IMR-90 (cell line): ENCODE results near the gene ZNF445. TPM values are rescaled to one million over a fixed set of nuclear protein-coding genes. Genes with fewer than 3 reads are reported as not detected.

Experiments
- ATAC-seq: fragments of 200-7000 bp; cut with Tn5 transposase; 2 replicates; pipeline ENCODE4 v1.9.1; 2020; ENCODE audit warnings: low read depth, mild to moderate bottlenecking, moderate library complexity
- BruUV-seq: library from RNA; stranded (reverse); fragments of 400-500 nt; replicated peaks from 2 replicates; lab custom pipeline; 2021; lab: Mats Ljungman, UMichigan
- CTCF ChIA-PET: fragments of 300-600 bp; formaldehyde crosslinking; extraction: SDS; loops from one replicate; lab custom pipeline; 2021; ENCODE audit warnings: antibody characterized with exemption; lab: Yijun Ruan, JAX
- POLR2A ChIA-PET: fragments of 300-600 bp; sonication (Branson Sonifier 250); formaldehyde crosslinking; loops from one replicate; lab custom pipeline; 2022; ENCODE audit warnings: antibody characterized with exemption; ENCODE audit not compliant: unreplicated experiment; lab: Charles Lee
- DNase-seq: peaks from one replicate; pipeline ENCODE4 v3.0.0; 2013
- H2AFZ ChIP-seq: replicated peaks from 2 replicates; pipeline ENCODE3; 2013; ENCODE audit warnings: low read length, mild to moderate bottlenecking; ENCODE audit not compliant: poor library complexity
- H2AK5ac ChIP-seq: 2 replicates; pipeline ENCODE4 v1.6.1; 2013; ENCODE audit warnings: low read depth, low read length, inconsistent platforms
- H2AK9ac ChIP-seq: replicated peaks from 2 replicates; pipeline ENCODE3; 2013; ENCODE audit warnings: mild to moderate bottlenecking, low read depth, low read length, moderate library complexity; ENCODE audit not compliant: poor library complexity
- H2BK120ac ChIP-seq: 2 replicates; pipeline ENCODE4 v1.6.1; 2013; ENCODE audit warnings: low read depth, low read length, inconsistent platforms
- H2BK15ac ChIP-seq: 3 replicates; pipeline ENCODE4 v1.6.1; 2013; ENCODE audit warnings: low read depth, low read length, inconsistent platforms
- H2BK20ac ChIP-seq: 2 replicates; pipeline ENCODE4 v1.6.1; 2013; ENCODE audit warnings: low read depth, mild to moderate bottlenecking, inconsistent platforms, low read length, moderate library complexity
- H2BK5ac ChIP-seq: 2 replicates; pipeline ENCODE4 v1.6.1; 2013; ENCODE audit warnings: mild to moderate bottlenecking, low read depth, low read length, inconsistent platforms; ENCODE audit not compliant: poor library complexity, severe bottlenecking
- H3K14ac ChIP-seq: replicated peaks from 2 replicates; pipeline ENCODE4 v1.6.1; 2013; ENCODE audit warnings: low read depth, low read length, inconsistent platforms
- H3K18ac ChIP-seq: 2 replicates; pipeline ENCODE4 v1.6.1; 2013; ENCODE audit warnings: low read depth, low read length, control low read depth
- H3K23ac ChIP-seq: 2 replicates; pipeline ENCODE4 v1.6.1; 2013; ENCODE audit warnings: low read depth, low read length, inconsistent platforms
- H3K27ac ChIP-seq: 2 replicates; pipeline ENCODE4 v1.5.1; 2013; ENCODE audit warnings: mild to moderate bottlenecking, control low read depth, low read length; ENCODE audit not compliant: insufficient read depth
- H3K27me3 ChIP-seq: 2 replicates; pipeline ENCODE4 v1.6.1; 2013; ENCODE audit warnings: low read length; ENCODE audit not compliant: control insufficient read depth, insufficient read depth
- H3K36me3 ChIP-seq: 2 replicates; pipeline ENCODE4 v1.6.1; 2013; ENCODE audit warnings: low read length, mixed read lengths; ENCODE audit not compliant: control insufficient read depth, insufficient read depth
- H3K4ac ChIP-seq: 2 replicates; pipeline ENCODE4 v1.6.1; 2013; ENCODE audit warnings: low read depth, low read length, inconsistent platforms
- H3K4me1 ChIP-seq: 2 replicates; pipeline ENCODE4 v1.6.1; 2013; ENCODE audit warnings: low read length, mixed read lengths; ENCODE audit not compliant: control insufficient read depth, insufficient read depth
- H3K4me2 ChIP-seq: 2 replicates; pipeline ENCODE4 v1.6.1; 2013; ENCODE audit warnings: low read depth, mild to moderate bottlenecking, control low read depth, low read length, moderate library complexity
- H3K4me3 ChIP-seq: 2 replicates; pipeline ENCODE4 v1.5.1; 2013; ENCODE audit warnings: low read depth, mild to moderate bottlenecking, control low read depth, low read length, moderate library complexity; ENCODE audit not compliant: insufficient read depth
- H3K56ac ChIP-seq: 2 replicates; pipeline ENCODE4 v1.6.1; 2013; ENCODE audit warnings: low read length, inconsistent platforms; ENCODE audit not compliant: insufficient read depth; ENCODE audit errors: extremely low read depth
- H3K79me1 ChIP-seq, 2 experiments: 2 replicates each; pipeline ENCODE4 v1.6.1; 2013; ENCODE audit warnings: low read length in 2 of 2, inconsistent platforms in 1 of 2, low read depth in 1 of 2
- H3K9ac ChIP-seq: 2 replicates; pipeline ENCODE4 v1.6.1; 2013; ENCODE audit warnings: low read depth, low read length, control low read depth
- H3K9me1 ChIP-seq: 2 replicates; pipeline ENCODE4 v1.6.1; 2013; ENCODE audit warnings: low read length, inconsistent platforms; ENCODE audit not compliant: insufficient read depth
- H3K9me3 ChIP-seq: 2 replicates; pipeline ENCODE4 v1.6.1; 2013; ENCODE audit warnings: low read length; ENCODE audit not compliant: control insufficient read depth, insufficient read depth
- H4K20me1 ChIP-seq: 2 replicates; pipeline ENCODE4 v1.6.1; 2013; ENCODE audit warnings: low read length, inconsistent platforms; ENCODE audit not compliant: insufficient read depth
- H4K5ac ChIP-seq: 2 replicates; pipeline ENCODE4 v1.6.1; 2013; ENCODE audit warnings: mild to moderate bottlenecking, low read depth, low read length, control low read depth
- H4K8ac ChIP-seq, 2 experiments: 2 replicates each; pipeline ENCODE4 v1.6.1; 2013; ENCODE audit warnings: low read depth in 2 of 2, low read length in 2 of 2, control low read depth in 1 of 2, inconsistent platforms in 1 of 2
- H4K91ac ChIP-seq: 2 replicates; pipeline ENCODE4 v1.6.1; 2013; ENCODE audit warnings: low read depth, low read length, inconsistent platforms; ENCODE audit not compliant: insufficient read depth
- BHLHE40 ChIP-seq: fragments of 150-350 bp; IDR thresholded peaks from 2 replicates; pipeline ENCODE4 v1.6.1; 2016; ENCODE audit warnings: mild to moderate bottlenecking, low read depth, low read length
- CEBPB ChIP-seq: IDR thresholded peaks from 2 replicates; pipeline ENCODE4 v1.6.1; 2012; ENCODE audit warnings: low read depth, low read length, improper control_type of control experiment
- CHD1 ChIP-seq: IDR thresholded peaks from 2 replicates; pipeline ENCODE4 v1.6.1; 2012; ENCODE audit warnings: low read depth, low read length, improper control_type of control experiment
- CTCF ChIP-seq: conservative IDR thresholded peaks from 2 replicates; pipeline ENCODE4 v1.5.1; 2012; ENCODE audit warnings: mild to moderate bottlenecking, low read depth, low read length, improper control_type of control experiment
- ELK1 ChIP-seq: fragments of 150-350 bp; IDR thresholded peaks from 2 replicates; pipeline ENCODE4 v1.6.1; 2016; ENCODE audit warnings: low read depth, mild to moderate bottlenecking, low read length, moderate library complexity, borderline replicate concordance
- FOS ChIP-seq: fragments of 150-350 bp; IDR thresholded peaks from 2 replicates; pipeline ENCODE4 v1.6.1; 2016; ENCODE audit warnings: low read depth, low read length
- MAFK ChIP-seq: IDR thresholded peaks from 2 replicates; pipeline ENCODE4 v1.6.1; 2012; ENCODE audit warnings: low read depth, low read length, improper control_type of control experiment
- MAZ ChIP-seq: IDR thresholded peaks from 2 replicates; pipeline ENCODE4 v1.6.1; 2012; ENCODE audit warnings: low read depth, mild to moderate bottlenecking, low read length, improper control_type of control experiment, moderate library complexity, borderline replicate concordance
- MXI1 ChIP-seq: IDR thresholded peaks from 2 replicates; pipeline ENCODE4 v1.6.1; 2012; ENCODE audit warnings: low read depth, mild to moderate bottlenecking, low read length, moderate library complexity, borderline replicate concordance
- NFE2L2 ChIP-seq: fragments of 150-350 bp; IDR thresholded peaks from 2 replicates; pipeline ENCODE4 v1.6.1; 2016; ENCODE audit warnings: low read depth, mild to moderate bottlenecking, low read length
- POLR2A ChIP-seq: IDR thresholded peaks from 2 replicates; pipeline ENCODE4 v1.6.1; 2012; ENCODE audit warnings: mild to moderate bottlenecking, low read depth, low read length
- RAD21 ChIP-seq: IDR thresholded peaks from 2 replicates; pipeline ENCODE4 v1.6.1; 2012; ENCODE audit warnings: low read length, improper control_type of control experiment
- RCOR1 ChIP-seq: IDR thresholded peaks from 2 replicates; pipeline ENCODE4 v1.6.1; 2012; ENCODE audit warnings: mild to moderate bottlenecking, low read length, improper control_type of control experiment; ENCODE audit not compliant: insufficient replicate concordance
- RFX5 ChIP-seq: IDR thresholded peaks from 2 replicates; pipeline ENCODE4 v1.8.0; 2012; ENCODE audit warnings: low read depth, mild to moderate bottlenecking, low read length, moderate library complexity
- SMC3 ChIP-seq: fragments of 150-350 bp; IDR thresholded peaks from 2 replicates; pipeline ENCODE4 v1.6.1; 2016; ENCODE audit warnings: low read depth, mild to moderate bottlenecking, antibody characterized with exemption, low read length, moderate library complexity
- USF2 ChIP-seq: fragments of 150-350 bp; IDR thresholded peaks from 2 replicates; pipeline ENCODE4 v1.6.1; 2017; ENCODE audit warnings: mild to moderate bottlenecking, antibody characterized with exemption, low read length, low read depth
- WGBS, 2 experiments: methylation state at CpG; one replicate each; pipeline versions ENCODE4 v1.1.5 to v1.1.7; 2013; ENCODE audit warnings: missing lambda C conversion rate in 2 of 2; ENCODE audit not compliant: insufficient read length in 1 of 2; ENCODE audit errors: extremely low coverage in 2 of 2; 5-methylcytosine and 5-hydroxymethylcytosine counted together
- dilution Hi-C: fragments of 300-500 bp; cut with HindIII; formaldehyde crosslinking; loops from one replicate; pipeline ENCODE4 v1.14.3; 2018; ENCODE audit warnings: low sequenced_read_pairs; ENCODE audit not compliant: unreplicated experiment
- in situ Hi-C: fragments of 300-500 bp; cut with MboI; formaldehyde crosslinking; loops from 3 replicates; pipeline ENCODE4 v1.14.3; 2019; ENCODE audit warnings: low sequenced_read_pairs, inconsistent platforms, mixed read lengths
- intact Hi-C: fragments of 100-400 bp; cut with micrococcal nuclease; formaldehyde crosslinking; loops from 2 replicates; pipeline ENCODE4 v1.10.0; 2022
- polyA plus RNA-seq, 3 experiments: library from polyadenylated mRNA; depleted of rRNA; stranded (reverse); fragments of >200 nt; gene quantifications; 2 replicates each; pipeline ENCODE4 v1.2.3, GENCODE V29; 2012; ENCODE audit warnings: low replicate concordance in 1 of 3
- total RNA-seq: library from RNA; depleted of rRNA; stranded (reverse); fragments of >200 nt; gene quantifications from 2 replicates; pipeline ENCODE4 v1.2.3, GENCODE V29; 2012

The ZNF445 gene
- total and polyA plus RNA-seq, 2 of the 4 experiments (the other 2 are of a cell fraction), result 3.3 to 6.3 TPM

GRCh38 chr3:44451441-44451840, 26.0 kb downstream of the ZNF445 start:
- H3K4me1 ChIP-seq, result no peaks in the 10 kb centered on the region
- no peaks in the 10 kb centered on the region for H3K27me3 ChIP-seq
- no peak for ATAC-seq
- no peak overlapping the region for H2BK20ac ChIP-seq
- no peak overlapping the region for H3K9ac ChIP-seq
- H3K36me3 ChIP-seq, result peaks cover 75% of the 10 kb centered on the region
- H2BK15ac ChIP-seq, result no peak overlapping the region
- ChIA-PET POLR2A (no interaction called here), CTCF (no interaction called here)
- BruUV-seq, result no TSS peak
- H3K79me1 ChIP-seq, result peaks cover 6 to 9% of the 10 kb centered on the region in 2 experiments; a peak in 1 of 4 replicates
- H4K8ac ChIP-seq, result no peak overlapping the region
- dilution Hi-C loops (no loop called here), intact Hi-C loops (no loop called here), in situ Hi-C loops (no loop called here)
- TF ChIP-seq CTCF (no peak), ELK1 (no peak), POLR2A (no peak), NFE2L2 (no peak), MAFK (no peak), USF2 (no peak), SMC3 (no peak), CEBPB (no peak), CHD1 (no peak), RCOR1 (no peak), RFX5 (no peak), MAZ (no peak), BHLHE40 (no peak), MXI1 (no peak), FOS (no peak), RAD21 (no peak)
- no peak overlapping the region for H3K4me3 ChIP-seq
- no peak overlapping the region for H3K14ac ChIP-seq
- H3K4me2 ChIP-seq, result no peak overlapping the region
- H3K18ac ChIP-seq, result no peak overlapping the region
- H4K20me1 ChIP-seq, result no peaks in the 10 kb centered on the region
- no peak overlapping the region for H3K56ac ChIP-seq
- DNase-seq, result no peak
- H3K4ac ChIP-seq, result no peak overlapping the region
- H4K91ac ChIP-seq, result no peak overlapping the region
- no peak overlapping the region for H2BK120ac ChIP-seq
- no peak overlapping the region for H2AFZ ChIP-seq
- no peak overlapping the region for H2BK5ac ChIP-seq
- no peak overlapping the region for H3K23ac ChIP-seq
- peaks cover 19% of the 10 kb centered on the region for H3K9me3 ChIP-seq
- no peaks in the 10 kb centered on the region for H3K9me1 ChIP-seq
- no peak overlapping the region for H2AK9ac ChIP-seq
- H2AK5ac ChIP-seq, result no peak overlapping the region
- H4K5ac ChIP-seq, result no peak overlapping the region
- no peak overlapping the region for H3K27ac ChIP-seq
- WGBS, 2 experiments, result no CpG with 5 or more reads among the region's 3 CpGs
